ENCODE measurements around the gene DNAJB2. TPM values are rescaled to one million over a fixed set of nuclear protein-coding genes. Genes with fewer than 3 reads are reported as not detected.

Gene DNAJB2
- total RNA-seq, 4 donors from 2014 or later, result 34.7 to 69.4 (median 58.3) TPM

DNA sequence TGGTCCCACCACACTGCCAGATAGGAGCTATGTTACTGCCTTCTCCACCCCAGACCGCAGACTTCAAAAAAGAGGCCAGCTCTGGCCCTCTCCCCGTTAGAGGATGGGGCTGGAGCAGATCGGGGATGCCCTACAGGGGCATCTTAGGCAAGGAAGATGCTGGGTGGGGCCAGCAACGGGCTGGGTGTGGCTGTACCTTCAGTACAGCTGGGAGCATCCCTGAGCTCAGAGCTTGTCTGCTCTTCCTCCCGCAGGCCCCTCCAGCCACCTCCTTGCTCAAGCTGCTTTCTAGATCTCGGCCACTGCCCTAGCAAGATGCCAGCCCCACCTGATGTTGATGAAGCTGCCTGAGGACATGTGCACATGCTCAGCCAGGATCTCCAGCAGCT lies 20.2 kb downstream of the DNAJB2 start:
- Histone ChIP-seq H3K4me3 (no peak overlapping the region), H3K27me3 (no peaks in the 10 kb centered on the region), H3K36me3 (no peaks in the 10 kb centered on the region), H3K27ac (no peak overlapping the region), H3K4me1 (peaks cover 0 to 4% (median 0%) of the 10 kb centered on the region in 4 donors), H3K9me3 (no peaks in the 10 kb centered on the region)
- no peak for DNase-seq
- no peak for TF ChIP-seq POLR2A (IDR thresholded peaks at IDR 0.05)
- TF ChIP-seq CTCF (IDR thresholded peaks at IDR 0.05), result no peak

DNA sequence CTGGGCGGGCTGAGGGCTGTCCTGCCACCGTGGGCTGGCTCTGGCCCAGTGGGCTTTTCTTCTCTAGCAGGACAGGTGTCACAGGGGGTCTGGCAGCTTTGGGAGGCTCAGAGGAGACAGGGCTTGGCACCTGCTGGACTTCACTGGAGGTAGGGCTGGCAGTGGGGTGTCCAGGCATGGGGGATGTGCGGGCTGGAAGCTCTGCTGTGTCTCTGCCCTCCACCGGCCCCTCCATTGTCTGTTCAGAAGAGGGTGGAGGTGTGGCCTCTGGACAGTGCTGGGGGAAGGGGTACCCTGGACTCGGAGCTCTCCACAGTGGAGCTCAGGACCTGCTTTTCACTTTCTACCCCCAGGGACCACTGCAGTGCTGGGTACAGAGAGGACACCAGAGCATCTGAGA lies 20.9 kb downstream of the DNAJB2 start:
- no peaks in the 10 kb centered on the region for H3K9me3 ChIP-seq
- no peaks in the 10 kb centered on the region for H3K27me3 ChIP-seq
- no peak overlapping the region for H3K4me3 ChIP-seq
- TF ChIP-seq POLR2A (IDR thresholded peaks at IDR 0.05), result no peak
- no peak for TF ChIP-seq CTCF (IDR thresholded peaks at IDR 0.05)
- DNase-seq, result no peak
- H3K4me1 ChIP-seq, result peaks cover 0 to 2% (median 0%) of the 10 kb centered on the region in 4 donors
- H3K36me3 ChIP-seq, result no peaks in the 10 kb centered on the region
- no peak overlapping the region for H3K27ac ChIP-seq

GRCh38 chr2:219302412-219302968 lies 23.3 kb downstream of the DNAJB2 start:
- H3K9me3 ChIP-seq, result no peaks in the 10 kb centered on the region
- H3K4me3 ChIP-seq, result no peak overlapping the region
- no peak for DNase-seq
- TF ChIP-seq CTCF (IDR thresholded peaks at IDR 0.05), result no peak
- no peak for TF ChIP-seq POLR2A (IDR thresholded peaks at IDR 0.05)
- H3K36me3 ChIP-seq, result no peaks in the 10 kb centered on the region
- no peaks in the 10 kb centered on the region for H3K4me1 ChIP-seq
- no peaks in the 10 kb centered on the region for H3K27me3 ChIP-seq
- no peak overlapping the region for H3K27ac ChIP-seq

DNA sequence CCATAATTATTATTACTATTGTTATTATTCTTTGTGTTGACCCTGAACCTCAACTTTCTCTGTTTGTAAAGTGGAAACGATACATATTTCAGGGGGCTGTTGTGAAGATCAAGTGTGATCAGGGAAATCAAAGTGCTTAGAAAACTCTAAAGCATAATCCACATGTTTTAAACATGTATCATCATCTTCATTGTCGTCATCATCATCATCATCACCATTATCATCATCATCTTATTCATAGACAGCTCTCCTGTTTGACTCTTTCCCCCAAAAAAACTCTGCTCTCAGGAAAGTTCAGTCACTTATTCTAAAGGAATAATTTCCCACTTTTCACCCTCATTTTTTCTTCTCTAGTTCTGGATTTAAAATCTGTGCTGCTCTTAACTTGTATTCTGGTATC lies 25.1 kb downstream of the DNAJB2 start:
- H3K36me3 ChIP-seq, result no peaks in the 10 kb centered on the region
- no peak overlapping the region for H3K27ac ChIP-seq
- H3K27me3 ChIP-seq, result peaks cover 0 to 10% of the 10 kb centered on the region in 2 donors
- H3K9me3 ChIP-seq, result no peaks in the 10 kb centered on the region
- H3K4me1 ChIP-seq, result no peaks in the 10 kb centered on the region
- no peak for TF ChIP-seq POLR2A (IDR thresholded peaks at IDR 0.05)
- no peak for TF ChIP-seq CTCF (IDR thresholded peaks at IDR 0.05)
- DNase-seq, result no peak
- H3K4me3 ChIP-seq, result no peak overlapping the region

DNA sequence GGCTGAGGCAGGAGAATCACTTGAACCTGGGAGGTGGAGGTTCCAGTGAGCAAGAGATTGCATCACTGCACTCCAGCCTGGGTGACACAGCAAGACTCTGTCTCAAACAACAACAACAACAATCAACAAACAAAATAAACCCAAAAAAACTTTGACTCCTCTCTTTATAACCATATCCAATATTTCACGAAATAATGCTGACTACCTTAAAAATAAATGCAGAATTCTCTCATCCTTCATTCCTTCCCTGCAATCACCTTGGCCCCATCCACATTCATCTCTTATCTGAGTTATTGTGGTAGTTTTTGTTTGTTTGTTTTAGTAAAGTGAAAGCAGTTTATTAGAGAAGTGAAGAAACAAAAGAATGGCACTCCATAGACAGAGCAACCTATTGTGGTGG lies 26.9 kb downstream of the DNAJB2 start:
- Histone ChIP-seq H3K27ac (no peak overlapping the region), H3K9me3 (no peaks in the 10 kb centered on the region), H3K4me3 (no peak overlapping the region), H3K4me1 (no peaks in the 10 kb centered on the region), H3K27me3 (peaks cover 0 to 15% of the 10 kb centered on the region in 2 donors), H3K36me3 (no peaks in the 10 kb centered on the region)
- TF ChIP-seq POLR2A (IDR thresholded peaks at IDR 0.05) (no peak), CTCF (IDR thresholded peaks at IDR 0.05) (no peak)
- no peak for DNase-seq
